GM12878 (cell line): Measurements from ENCODE around the gene SERPINB5. TPM values are rescaled to one million over a fixed set of nuclear protein-coding genes. Genes with fewer than 3 reads are reported as not detected.

Experiments used
- ATAC-seq: fragments of 200-7000 bp; cut with Tn5 transposase; 3 replicates; pipeline ENCODE4 v1.9.1; 2020; ENCODE audit warnings: mild to moderate bottlenecking, moderate library complexity
- BruUV-seq: library from RNA; stranded (reverse); fragments of 400-500 nt; replicated peaks from 2 replicates; lab custom pipeline; 2021; lab: Mats Ljungman, UMichigan
- CTCF ChIA-PET: fragments of 300-600 bp; sonication (Branson Sonifier 250); formaldehyde crosslinking; extraction: SDS; loops from one replicate; lab custom pipeline; 2021; ENCODE audit warnings: inconsistent platforms; lab: Yijun Ruan, JAX
- POLR2A ChIA-PET: fragments of 350-600 bp; formaldehyde crosslinking; extraction: SDS; loops from one replicate; lab custom pipeline; 2021; ENCODE audit warnings: inconsistent platforms; lab: Charles Lee
- RAD21 ChIA-PET: fragments of 300-600 bp; sonication (Branson Sonifier 250); formaldehyde crosslinking; loops from one replicate; lab custom pipeline; 2023; ENCODE audit warnings: antibody characterized with exemption; ENCODE audit not compliant: unreplicated experiment; lab: Charles Lee
- SMC1A ChIA-PET: fragments of 300-600 bp; sonication (Branson Sonifier 250); formaldehyde crosslinking; loops from one replicate; lab custom pipeline; 2023; ENCODE audit not compliant: unreplicated experiment, uncharacterized antibody; lab: Charles Lee
- DNase-seq: peaks from one replicate; pipeline ENCODE4 v3.0.0-alpha.2; 2011; ENCODE audit warnings: low read depth, low spot score
- FAIRE-seq: peaks from 3 replicates; lab custom pipeline; 2011; peaks lifted over from hg19 to GRCh38; lab: Jason Lieb, UNC
- H2AFZ ChIP-seq: 2 replicates; pipeline ENCODE4 v1.6.0; 2011; ENCODE audit warnings: low read depth, low read length, control low read depth; ENCODE audit not compliant: control insufficient read depth
- H3K27ac ChIP-seq: 2 replicates; pipeline ENCODE4 v1.5.1; 2011; ENCODE audit warnings: control low read depth; ENCODE audit not compliant: control insufficient read depth, insufficient read depth
- H3K27me3 ChIP-seq, 2 experiments: replicated peaks in 1 of 2; 2 replicates each; pipeline versions ENCODE4 v1.6.0 to v1.6.1; 2011; ENCODE audit warnings: low read length in 1 of 2; ENCODE audit not compliant: control insufficient read depth in 2 of 2, insufficient read depth in 2 of 2
- H3K36me3 ChIP-seq, 2 experiments: 2 replicates each; pipeline ENCODE4 v1.5.1; 2011; ENCODE audit warnings: low read length in 1 of 2; ENCODE audit not compliant: control insufficient read depth in 2 of 2, insufficient read depth in 2 of 2
- H3K4me1 ChIP-seq: 2 replicates; pipeline ENCODE4 v1.6.1; 2011; ENCODE audit warnings: mild to moderate bottlenecking, low read length, moderate library complexity, mixed read lengths; ENCODE audit not compliant: control insufficient read depth, insufficient read depth
- H3K4me2 ChIP-seq: 2 replicates; pipeline ENCODE4 v1.6.0; 2011; ENCODE audit warnings: control low read depth; ENCODE audit not compliant: control insufficient read depth, insufficient read depth
- H3K4me3 ChIP-seq: fragments of 200-600 bp; sonication (generic); 2 replicates; pipeline ENCODE4 v1.5.1; 2016
- H3K79me2 ChIP-seq: 2 replicates; pipeline ENCODE4 v1.6.0; 2011; ENCODE audit warnings: low read length; ENCODE audit not compliant: control insufficient read depth, insufficient read depth
- H3K9ac ChIP-seq: 2 replicates; pipeline ENCODE4 v1.8.0; 2011; ENCODE audit warnings: low read length, control low read depth, mixed read lengths; ENCODE audit not compliant: control insufficient read depth, insufficient read depth
- H3K9me3 ChIP-seq: replicated peaks from 3 replicates; pipeline ENCODE4 v1.5.1; 2011; ENCODE audit warnings: mild to moderate bottlenecking, low read length; ENCODE audit not compliant: control insufficient read depth, insufficient read depth
- H4K20me1 ChIP-seq: 2 replicates; pipeline ENCODE4 v1.6.0; 2011; ENCODE audit not compliant: control insufficient read depth, insufficient read depth
- BCL11A ChIP-seq: IDR thresholded peaks from 2 replicates; pipeline ENCODE4 v1.6.1; 2011; ENCODE audit warnings: low read depth, low read length
- BHLHE40 ChIP-seq, 2 experiments: fragments of 450-650 bp in 1 of 2; IDR thresholded peaks; 2 replicates each; pipeline ENCODE4 v1.6.1; 2011 to 2017; ENCODE audit warnings: low read depth in 2 of 2, borderline replicate concordance in 1 of 2, improper control_type of control experiment in 1 of 2, low read length in 1 of 2, mild to moderate bottlenecking in 1 of 2
- IKZF1 ChIP-seq: fragments of 450-650 bp; conservative IDR thresholded peaks from 2 replicates; pipeline ENCODE4 v1.6.1; 2017; ENCODE audit warnings: antibody characterized with exemption, mild to moderate bottlenecking
- IKZF2 ChIP-seq, 2 experiments: fragments of 450-650 bp; IDR thresholded peaks; 2 replicates each; pipeline ENCODE4 v1.6.1; 2017; ENCODE audit warnings: mild to moderate bottlenecking in 2 of 2, moderate library complexity in 2 of 2
- MTA2 ChIP-seq: fragments of 450-650 bp; IDR thresholded peaks from 2 replicates; pipeline ENCODE4 v1.6.1; 2016; ENCODE audit warnings: low read depth, mild to moderate bottlenecking, moderate library complexity
- NR2C2 ChIP-seq: IDR thresholded peaks from 2 replicates; pipeline ENCODE4 v1.6.1; 2011; ENCODE audit warnings: borderline replicate concordance, low read depth; ENCODE audit not compliant: control insufficient read depth, insufficient read length
- ZBTB40 ChIP-seq: fragments of 450-650 bp; IDR thresholded peaks from 2 replicates; pipeline ENCODE4 v1.6.1; 2016; ENCODE audit warnings: mild to moderate bottlenecking, moderate library complexity, borderline replicate concordance
- ZNF622 ChIP-seq: fragments of 450-650 bp; IDR thresholded peaks from 2 replicates; pipeline ENCODE4 v1.6.1; 2017; ENCODE audit warnings: mild to moderate bottlenecking, inconsistent platforms
- WGBS: methylation state at CpG from one replicate; pipeline ENCODE4 v1.1.6; 2016; ENCODE audit warnings: low lambda C conversion rate; ENCODE audit not compliant: insufficient replicate concordance, insufficient coverage; ENCODE audit errors: missing lambda C conversion rate; 5-methylcytosine and 5-hydroxymethylcytosine counted together
- in situ Hi-C: fragments of 300-500 bp; cut with MboI; formaldehyde crosslinking; loops from 9 replicates; pipeline ENCODE4 v1.14.3; 2018; ENCODE audit warnings: mixed read lengths
- intact Hi-C: fragments of 100-400 bp; cut with micrococcal nuclease; formaldehyde crosslinking; loops from one replicate; pipeline ENCODE4 v1.14.2; 2022; ENCODE audit not compliant: unreplicated experiment
- polyA plus RNA-seq, 11 experiments: library from polyadenylated mRNA; depleted of rRNA in 4 of 11; unstranded in 6 of 11; stranded (reverse) in 5 of 11; fragments of >200 nt; fragmentation: Nextera tagmentation in 4 of 11; fragmentation: Illumina TruSeq in 1 of 11; extraction: Ambion mirVana in 4 of 11; extraction: Trizol in 1 of 11; gene quantifications; 1 replicate in 1 of 11; 2 replicates in 10 of 11; pipeline versions ENCODE4 v1.2.1 to v1.2.3, GENCODE V29; 2011 to 2016; ENCODE audit warnings: inconsistent platforms in 2 of 11, missing spikeins in 2 of 11, low read depth in 1 of 11
- total RNA-seq, 4 experiments: library from RNA; depleted of rRNA in 3 of 4; stranded (reverse); fragments of >200 nt in 3 of 4; fragmentation: Illumina TruSeq in 1 of 4; extraction: Trizol in 1 of 4; gene quantifications; 2 replicates each; pipeline versions ENCODE4 v1.2.1 to v1.2.3, GENCODE V29; 2013 to 2021

SERPINB5 gene
- total and polyA plus RNA-seq, 10 of the 15 experiments (the other 5 are each of a cell fraction or from before 2014, with no cell fraction given) = 0.03 to 0.04 TPM; not detected in 8

GRCh38 chr18:63532471-63532870, 55.7 kb downstream of the SERPINB5 start:
- no peak overlapping the region for H3K4me3 ChIP-seq
- intact Hi-C loops = no loop called here
- no peak for ATAC-seq
- BruUV-seq = no TSS peak
- FAIRE-seq = no peak
- no peaks in the 10 kb centered on the region for H4K20me1 ChIP-seq
- no peaks in the 10 kb centered on the region; the same call in 2 of the 3 replicates for H3K9me3 ChIP-seq
- in situ Hi-C loops = no loop called here
- no peak for DNase-seq
- H3K27me3 ChIP-seq = no peaks in the 10 kb centered on the region; a peak in 1 of 4 replicates
- H3K9ac ChIP-seq = no peak overlapping the region
- WGBS = 11% methylated on average over 2 of the region's 2 CpGs
- TF ChIP-seq ZNF622 = no peak
- H3K4me2 ChIP-seq = no peak overlapping the region
- ChIA-PET SMC1A (no interaction called here), CTCF (no interaction called here), POLR2A (no interaction called here), RAD21 (interaction anchor here (0.9 kb wide), 1 partner anchor 32 kb away, joined by 3 read pairs; no protein-coding TSS in a partner anchor)
- H2AFZ ChIP-seq = no peak overlapping the region
- H3K4me1 ChIP-seq = no peaks in the 10 kb centered on the region
- no peaks in the 10 kb centered on the region for H3K36me3 ChIP-seq
- H3K27ac ChIP-seq = no peak overlapping the region
- no peaks in the 10 kb centered on the region for H3K79me2 ChIP-seq

GRCh38 chr18:63534615-63535014, 57.9 kb downstream of the SERPINB5 start:
- no peak for DNase-seq
- Histone ChIP-seq H3K36me3 (no peaks in the 10 kb centered on the region), H3K79me2 (no peaks in the 10 kb centered on the region), H3K27ac (no peak overlapping the region), H3K9ac (no peak overlapping the region), H4K20me1 (no peaks in the 10 kb centered on the region), H3K4me3 (no peak overlapping the region), H2AFZ (no peak overlapping the region), H3K4me2 (no peak overlapping the region), H3K27me3 (no peaks in the 10 kb centered on the region), H3K4me1 (no peaks in the 10 kb centered on the region), H3K9me3 (no peaks in the 10 kb centered on the region)
- no peak; the same call in 2 of the 3 replicates for ATAC-seq
- 16% methylated on average over 4 of the region's 4 CpGs for WGBS
- ChIA-PET RAD21 (no interaction called here), SMC1A (interaction anchor here (2.0 kb wide), 1 partner anchor 16 kb away, joined by 5 read pairs; no protein-coding TSS in a partner anchor), CTCF (interaction anchor here (0.7 to 1.6 kb wide), 3 partner anchors 10 to 18 kb away, joined by 3 to 4 read pairs (median 3); no protein-coding TSS in a partner anchor), POLR2A (no interaction called here)
- intact Hi-C loops = no loop called here
- in situ Hi-C loops = no loop called here
- TF ChIP-seq MTA2 (peak; percentile 11; the same call in 1 of the 2 replicates), BCL11A (no peak), ZBTB40 (no peak), BHLHE40 (IDR thresholded peaks at IDR 0.05; ENCODE audit: borderline replicate concordance in 1 of 2, low read depth in 2 of 2, low read length in 1 of 2) (peak in 1 of 2 experiments; percentile 27; a peak in 1 of 4 replicates), IKZF2 (IDR thresholded peaks at IDR 0.05) (peak; percentile 31 to 50), NR2C2 (no peak), IKZF1 (0 out of 2 replicates have a peak, but pooled peaks have one; percentile 14)
- BruUV-seq = no TSS peak
- no peak for FAIRE-seq
